Muscle layer of duodenum (tissue), 2 donors: ENCODE data around the gene VAV2.

Experiments used
- H3K27ac ChIP-seq: one replicate; pipeline ENCODE4 v1.7.0; 2013; ENCODE audit warnings: mild to moderate bottlenecking, low read length
- H3K27me3 ChIP-seq: one replicate; pipeline ENCODE4 v1.7.0; 2013; ENCODE audit warnings: low read depth, mild to moderate bottlenecking, control low read depth, low read length
- H3K36me3 ChIP-seq, 2 donors: one replicate each; pipeline ENCODE4 v1.7.0; 2013; ENCODE audit warnings: low read length in 2 of 2, control low read depth in 1 of 2, mild to moderate bottlenecking in 1 of 2; ENCODE audit not compliant: insufficient read depth in 2 of 2, control insufficient read depth in 1 of 2
- H3K4me1 ChIP-seq, 2 donors: one replicate each; pipeline ENCODE4 v1.7.0; 2013; ENCODE audit warnings: low read length in 2 of 2, mild to moderate bottlenecking in 2 of 2, control low read depth in 1 of 2, moderate library complexity in 1 of 2; ENCODE audit not compliant: insufficient read depth in 2 of 2, control insufficient read depth in 1 of 2
- H3K4me3 ChIP-seq, 2 donors: one replicate each; pipeline ENCODE4 v1.7.0; 2013; ENCODE audit warnings: low read length in 2 of 2, low read depth in 1 of 2, mild to moderate bottlenecking in 1 of 2
- H3K9me3 ChIP-seq, 2 donors: one replicate each; pipeline ENCODE4 v1.7.0; 2013; ENCODE audit warnings: low read length in 2 of 2, control low read depth in 1 of 2, mild to moderate bottlenecking in 1 of 2; ENCODE audit not compliant: control insufficient read depth in 1 of 2
- donor health status: healthy.

Gene VAV2

GRCh38 chr9:133982971-133983720, 9.0 kb downstream of the VAV2 start:
- no peak overlapping the region for H3K4me3 ChIP-seq
- H3K9me3 ChIP-seq = no peaks in the 10 kb centered on the region
- peaks cover 0 to 19% of the 10 kb centered on the region in 2 donors for H3K4me1 ChIP-seq
- H3K27ac ChIP-seq = no peak overlapping the region
- no peaks in the 10 kb centered on the region for H3K27me3 ChIP-seq
- H3K36me3 ChIP-seq = no peaks in the 10 kb centered on the region

- Histone ChIP-seq H3K36me3 (no peaks in the 10 kb centered on the region), H3K9me3 (no peaks in the 10 kb centered on the region), H3K27ac (no peak overlapping the region), H3K4me1 (peaks cover 0 to 19% of the 10 kb centered on the region in 2 donors), H3K4me3 (no peak overlapping the region), H3K27me3 (no peaks in the 10 kb centered on the region)
Measured at GRCh38 chr9:133981958-133982681, 10.0 kb downstream of the VAV2 start.

GRCh38 chr9:133981589-133981957, 10.6 kb downstream of the VAV2 start:
- Histone ChIP-seq H3K9me3 (no peaks in the 10 kb centered on the region), H3K4me1 (peaks cover 0 to 19% of the 10 kb centered on the region in 2 donors), H3K27ac (no peak overlapping the region), H3K27me3 (no peaks in the 10 kb centered on the region), H3K4me3 (no peak overlapping the region), H3K36me3 (no peaks in the 10 kb centered on the region)

DNA sequence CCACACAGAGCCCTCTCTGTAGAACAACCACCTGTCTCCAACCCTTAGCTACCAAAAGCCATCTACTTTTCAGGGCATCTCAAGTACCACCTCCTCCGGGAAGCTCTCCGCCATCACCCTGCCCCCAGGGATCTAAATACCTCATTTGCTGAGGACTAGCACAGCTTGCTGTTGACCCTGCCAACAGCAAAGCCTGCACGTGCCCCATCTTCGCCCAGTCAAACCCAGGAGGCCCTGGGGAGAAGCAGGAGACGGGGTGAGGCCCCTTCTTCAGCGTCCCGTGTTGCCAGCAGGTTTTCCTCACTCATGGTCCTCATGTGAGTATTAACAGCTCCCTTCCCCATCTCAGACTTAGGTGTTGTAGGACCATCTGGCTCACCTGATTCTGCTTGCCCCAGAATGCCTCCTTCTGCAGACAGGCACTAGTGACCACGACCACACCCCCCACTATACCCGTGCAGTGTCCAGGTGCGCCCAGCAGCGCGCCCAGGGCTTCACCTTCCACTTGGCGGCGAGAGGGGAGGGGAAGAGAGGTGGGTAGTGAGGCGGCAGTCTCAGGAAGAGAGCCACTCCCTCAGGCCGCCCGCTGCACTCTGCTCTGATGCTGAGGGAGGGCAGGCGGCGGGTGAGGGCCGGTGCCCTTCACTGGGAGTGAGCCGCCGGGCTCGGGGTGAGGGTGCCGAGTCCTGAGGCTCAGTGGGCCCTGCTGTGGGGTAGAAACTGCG, 11.1 kb downstream of the VAV2 start:
- Histone ChIP-seq H3K27ac (no peak overlapping the region), H3K4me1 (peaks cover 0 to 19% of the 10 kb centered on the region in 2 donors), H3K9me3 (no peaks in the 10 kb centered on the region)

DNA sequence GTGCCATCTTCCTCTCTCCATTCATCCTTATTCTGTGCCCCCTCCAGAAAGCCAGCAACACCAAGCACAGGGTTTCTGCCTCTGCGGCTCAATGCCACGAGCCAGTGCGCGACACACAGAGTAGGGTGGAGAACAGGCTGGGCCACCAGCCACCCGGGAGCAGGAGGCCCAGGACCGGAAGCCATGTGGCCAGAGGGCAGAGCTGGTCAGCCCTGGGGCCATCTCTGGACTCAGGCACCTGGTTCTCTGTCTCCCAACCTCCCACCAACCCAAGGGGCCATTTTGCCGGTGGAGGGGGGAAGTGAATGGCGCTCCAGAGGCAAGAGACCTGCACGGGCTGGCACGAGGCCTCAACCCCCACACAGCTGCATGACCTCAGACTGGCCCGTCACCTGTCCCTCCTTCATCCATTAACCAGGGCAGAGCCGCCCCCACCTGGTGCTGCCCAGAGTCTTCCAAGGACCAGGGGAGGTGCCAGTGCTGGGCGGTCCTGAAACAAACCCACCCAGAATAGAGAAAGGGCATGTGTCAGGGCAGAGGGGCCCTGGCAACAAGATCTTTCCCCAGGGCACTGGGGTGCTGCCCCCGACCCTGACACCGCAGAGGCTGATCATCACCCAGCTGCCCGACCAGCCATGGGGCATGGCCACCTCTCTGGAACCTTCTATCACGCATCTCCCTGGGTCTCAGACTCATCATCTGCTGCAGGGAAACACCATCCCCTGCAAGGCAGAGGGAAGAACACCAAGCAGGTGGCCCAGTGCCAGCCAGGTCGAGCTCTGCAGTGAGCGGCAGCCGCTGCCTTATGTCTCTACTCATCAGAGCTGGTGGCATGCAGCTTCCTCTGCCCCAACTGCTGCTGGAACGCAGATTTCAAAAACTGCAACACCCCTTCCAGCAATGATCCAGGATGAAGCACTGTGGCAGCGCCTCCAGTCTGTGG, 11.9 kb downstream of the VAV2 start:
- H3K4me1 ChIP-seq = peaks cover 0 to 19% of the 10 kb centered on the region in 2 donors
- no peak overlapping the region for H3K27ac ChIP-seq
- no peaks in the 10 kb centered on the region for H3K9me3 ChIP-seq
- no peaks in the 10 kb centered on the region for H3K36me3 ChIP-seq
- no peak overlapping the region for H3K4me3 ChIP-seq
- no peaks in the 10 kb centered on the region for H3K27me3 ChIP-seq

More for the DNA sequence above, 11.1 kb downstream of the VAV2 start:
- no peak overlapping the region for H3K4me3 ChIP-seq
- H3K36me3 ChIP-seq = no peaks in the 10 kb centered on the region
- no peaks in the 10 kb centered on the region for H3K27me3 ChIP-seq

GRCh38 chr9:133979273-133979920, 12.7 kb downstream of the VAV2 start:
- Histone ChIP-seq H3K27me3 (no peaks in the 10 kb centered on the region), H3K27ac (no peak overlapping the region), H3K4me1 (peaks cover 0 to 19% of the 10 kb centered on the region in 2 donors), H3K36me3 (no peaks in the 10 kb centered on the region), H3K9me3 (no peaks in the 10 kb centered on the region), H3K4me3 (peak overlapping the region in 1 of 2 donors; percentile 50)

GRCh38 chr9:133978899-133979272, 13.2 kb downstream of the VAV2 start:
- Histone ChIP-seq H3K27me3 (no peaks in the 10 kb centered on the region), H3K4me1 (peaks cover 0 to 19% of the 10 kb centered on the region in 2 donors), H3K9me3 (no peaks in the 10 kb centered on the region), H3K4me3 (peak overlapping the region in 1 of 2 donors; percentile 50), H3K36me3 (no peaks in the 10 kb centered on the region), H3K27ac (no peak overlapping the region)

DNA sequence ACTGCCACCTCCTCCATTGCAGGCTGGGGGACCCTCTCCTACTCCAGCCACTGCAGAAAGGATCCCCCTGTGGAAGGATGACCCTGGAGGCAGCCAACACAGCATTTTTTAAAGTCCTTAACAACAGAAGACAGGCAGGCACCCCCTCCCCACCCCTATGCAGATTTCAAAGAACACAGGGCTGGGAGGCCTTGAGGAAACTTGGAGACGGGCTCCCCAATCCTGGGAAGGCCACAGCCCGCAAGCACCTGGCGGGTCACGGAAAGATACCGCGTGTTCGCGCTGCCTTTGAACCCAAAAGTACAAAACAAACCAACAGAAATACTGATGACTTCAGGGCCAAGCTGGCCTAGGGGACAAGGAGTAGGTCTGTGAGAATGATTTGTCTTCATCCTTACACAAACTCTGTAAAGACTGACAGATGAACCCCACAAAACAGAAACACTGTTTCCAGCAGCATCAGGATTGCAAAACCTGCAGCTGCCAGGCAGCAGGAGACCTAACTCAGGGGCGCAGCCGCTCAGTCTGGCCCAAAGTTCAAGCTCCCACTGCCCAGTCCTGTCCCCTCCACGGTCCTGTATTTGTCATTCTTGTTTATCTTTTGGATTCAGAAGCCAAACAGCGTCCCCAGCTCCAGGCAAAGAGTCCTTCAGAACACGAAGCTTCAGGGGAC, 13.8 kb downstream of the VAV2 start:
- Histone ChIP-seq H3K9me3 (no peaks in the 10 kb centered on the region), H3K27me3 (no peaks in the 10 kb centered on the region), H3K27ac (no peak overlapping the region), H3K4me3 (no peak overlapping the region), H3K4me1 (peaks cover 0 to 19% of the 10 kb centered on the region in 2 donors), H3K36me3 (no peaks in the 10 kb centered on the region)

DNA sequence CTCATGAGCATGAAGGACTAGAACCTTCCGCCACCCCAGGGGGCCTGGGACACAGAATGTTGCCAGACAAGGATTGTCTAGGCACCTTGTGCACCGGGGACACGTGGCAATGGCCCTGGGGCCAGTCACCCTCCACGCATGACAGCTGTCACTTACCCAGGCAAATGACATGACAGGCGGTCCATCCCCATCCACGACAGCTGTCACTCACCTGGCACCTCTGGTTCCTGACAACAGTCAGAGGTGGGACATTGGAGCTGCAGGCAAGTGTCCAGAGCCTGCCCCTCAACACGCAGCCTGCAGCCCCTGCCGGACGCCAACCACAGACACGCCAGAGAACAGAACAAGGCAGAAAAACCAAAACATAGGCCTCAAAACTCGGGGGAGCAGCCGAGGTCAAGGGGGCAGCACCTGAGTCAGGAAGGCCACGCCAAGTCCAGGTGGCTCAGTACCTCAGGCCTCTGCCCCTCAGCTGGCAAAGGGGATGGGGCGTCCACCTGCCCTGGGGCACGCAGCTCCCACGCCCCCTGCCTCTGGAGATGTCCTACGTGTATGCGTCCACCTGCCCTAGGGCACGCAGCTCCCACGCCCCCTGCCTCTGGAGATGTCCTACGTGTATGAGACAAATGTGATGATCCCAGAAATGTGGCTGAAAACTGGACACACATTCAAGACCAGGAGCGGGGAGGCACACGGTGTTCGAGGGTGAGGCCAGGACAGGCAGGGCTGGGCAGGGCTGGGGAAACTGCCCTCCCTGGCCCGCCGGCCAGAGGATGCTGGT, 14.5 kb downstream of the VAV2 start:
- H3K27me3 ChIP-seq = no peaks in the 10 kb centered on the region
- peaks cover 0 to 19% of the 10 kb centered on the region in 2 donors for H3K4me1 ChIP-seq
- H3K36me3 ChIP-seq = no peaks in the 10 kb centered on the region
- no peak overlapping the region for H3K27ac ChIP-seq
- H3K9me3 ChIP-seq = no peaks in the 10 kb centered on the region
- H3K4me3 ChIP-seq = no peak overlapping the region
